Measurements from ENCODE around the gene ACAN. TPM values are rescaled to one million over a fixed set of nuclear protein-coding genes. Genes with fewer than 3 reads are reported as not detected.

The ACAN gene
- total RNA-seq, 2 experiments from 2014 or later = not detected

DNA sequence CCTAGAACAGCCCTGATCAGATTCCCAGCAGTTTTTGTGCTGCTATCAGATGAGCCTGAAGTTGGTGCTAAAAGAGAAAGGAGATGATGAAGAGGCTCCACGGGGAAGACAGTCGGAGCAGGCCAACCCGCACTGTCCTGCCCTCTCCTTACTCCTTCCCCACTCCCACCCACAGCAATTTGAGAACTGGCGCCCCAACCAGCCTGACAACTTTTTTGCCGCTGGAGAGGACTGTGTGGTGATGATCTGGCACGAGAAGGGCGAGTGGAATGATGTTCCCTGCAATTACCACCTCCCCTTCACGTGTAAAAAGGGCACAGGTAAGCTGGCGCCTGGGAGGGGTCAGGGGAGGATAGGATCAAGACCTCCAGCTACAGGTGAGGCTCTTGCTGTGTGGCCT lies 69.5 kb downstream of the ACAN start:
- POLR2A ChIA-PET = interaction anchor here (0.6 kb wide), 2 partner anchors 9 to 207 kb away, joined by 4 read pairs; no protein-coding TSS in a partner anchor

GRCh38 chr15:88873786-88874185 lies 70.5 kb downstream of the ACAN start:
- CTCF ChIA-PET = no interaction called here
- POLR2A ChIA-PET = no interaction called here

More for the DNA sequence above, 69.5 kb downstream of the ACAN start:
- CTCF ChIA-PET = no interaction called here

- CTCF ChIA-PET = no interaction called here
- POLR2A ChIA-PET = no interaction called here
These were observed 71.0 kb downstream of the ACAN start for GRCh38 chr15:88874275-88874674.

DNA sequence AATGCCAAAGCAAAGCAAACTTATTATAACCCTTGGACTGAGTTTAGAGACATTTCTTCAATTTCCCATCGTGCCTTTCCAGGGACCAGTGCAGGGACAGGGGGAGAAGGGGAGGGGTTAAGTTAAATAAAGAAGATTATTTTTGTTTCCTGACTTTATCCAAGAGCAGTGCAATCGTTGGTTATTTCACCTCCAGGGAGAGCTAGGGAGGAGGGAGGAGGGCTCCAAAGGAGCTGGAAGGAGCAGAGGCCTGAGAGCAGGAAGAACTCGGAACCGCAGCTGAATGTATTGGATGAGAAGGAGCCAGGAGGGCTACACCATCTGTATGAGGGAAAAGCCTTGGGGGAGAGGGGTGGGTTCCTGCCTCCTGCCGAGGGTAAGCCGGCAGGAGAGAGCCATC lies 71.4 kb downstream of the ACAN start:
- ChIA-PET POLR2A (no interaction called here), CTCF (no interaction called here)

- ChIA-PET POLR2A (no interaction called here), CTCF (no interaction called here)
These were observed 73.3 kb downstream of the ACAN start for GRCh38 chr15:88876573-88876972.

GRCh38 chr15:88877415-88877814 lies 74.2 kb downstream of the ACAN start:
- ChIA-PET POLR2A (no interaction called here), CTCF (no interaction called here)

GRCh38 chr15:88877906-88878305 lies 74.7 kb downstream of the ACAN start:
- POLR2A ChIA-PET = no interaction called here
- CTCF ChIA-PET = no interaction called here

GRCh38 chr15:88878720-88879184 lies 75.5 kb downstream of the ACAN start:
- ChIA-PET CTCF (interaction anchor here (1.2 to 1.4 kb wide), 2 partner anchors 10 to 76 kb away, joined by 3 to 4 read pairs; partner anchors contain the start of gene ACAN), POLR2A (no interaction called here)

DNA sequence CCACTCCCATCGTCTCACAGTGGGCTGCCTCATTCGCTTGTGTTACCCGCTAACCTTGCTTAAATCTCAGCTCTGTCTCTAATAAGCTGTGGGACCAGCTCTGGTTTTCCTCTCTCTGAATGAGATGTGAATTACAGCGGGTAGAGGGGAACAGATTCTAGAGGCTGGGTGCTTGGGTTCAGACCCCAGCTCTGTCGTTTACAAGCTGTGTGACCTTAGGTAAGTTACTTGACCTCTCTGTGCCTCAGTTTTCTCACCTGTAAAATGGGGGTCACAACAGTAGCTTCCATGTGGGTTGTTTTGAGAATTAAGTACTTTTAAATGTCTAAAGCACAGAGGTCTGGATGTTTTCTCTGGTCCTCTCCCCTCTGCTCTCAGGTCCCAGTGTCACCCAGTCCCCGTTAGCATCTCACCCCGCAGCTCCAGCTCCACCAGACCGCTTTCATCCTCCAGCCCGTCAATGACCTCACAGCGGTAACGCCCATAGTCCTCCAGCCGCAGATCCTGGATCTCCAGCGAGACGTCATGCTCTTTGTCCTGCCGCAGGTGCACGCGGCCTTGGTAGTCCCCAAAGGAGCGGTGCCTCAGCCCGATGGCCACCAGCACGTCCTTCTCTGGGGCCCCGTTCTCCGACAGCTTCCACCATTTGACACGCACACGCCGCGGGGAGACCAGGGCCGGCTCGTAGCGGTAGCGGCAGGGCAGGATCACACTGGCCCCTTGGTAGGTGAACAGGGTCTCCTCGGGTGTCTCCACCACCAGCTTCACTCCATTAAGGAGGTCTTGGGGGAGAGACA lies 77.9 kb downstream of the ACAN start:
- POLR2A ChIA-PET = no interaction called here

GRCh38 chr15:88881775-88882174 lies 78.5 kb downstream of the ACAN start:
- POLR2A ChIA-PET = no interaction called here
- CTCF ChIA-PET = no interaction called here

More for the DNA sequence above, 77.9 kb downstream of the ACAN start:
- CTCF ChIA-PET = no interaction called here

DNA sequence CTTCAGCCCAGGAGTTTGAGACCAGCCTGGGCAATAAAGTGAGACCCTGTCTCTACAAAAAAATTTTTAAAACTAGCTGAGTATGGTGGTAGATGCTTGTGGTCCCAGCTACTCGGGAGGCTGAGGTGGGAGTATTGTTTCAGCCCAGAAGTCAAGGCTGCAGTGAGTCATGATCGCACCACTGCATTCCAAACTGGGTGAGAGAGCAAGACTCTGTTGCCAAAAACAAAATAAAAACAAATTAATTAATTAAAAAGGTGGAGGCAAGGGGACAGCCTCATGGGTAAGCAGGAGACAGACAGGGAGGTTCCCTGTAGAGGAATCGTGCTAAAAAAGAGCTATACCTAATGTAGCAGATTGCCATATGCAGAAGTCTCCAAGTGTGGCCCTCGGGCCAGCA lies 79.5 kb downstream of the ACAN start:
- ChIA-PET CTCF (interaction anchor here (0.7 to 1.0 kb wide), 2 partner anchors 12 to 22 kb away, joined by 3 read pairs; no protein-coding TSS in a partner anchor), POLR2A (no interaction called here)

GRCh38 chr15:88887068-88887580 lies 83.9 kb downstream of the ACAN start:
- ChIA-PET POLR2A (no interaction called here), CTCF (no interaction called here)

DNA sequence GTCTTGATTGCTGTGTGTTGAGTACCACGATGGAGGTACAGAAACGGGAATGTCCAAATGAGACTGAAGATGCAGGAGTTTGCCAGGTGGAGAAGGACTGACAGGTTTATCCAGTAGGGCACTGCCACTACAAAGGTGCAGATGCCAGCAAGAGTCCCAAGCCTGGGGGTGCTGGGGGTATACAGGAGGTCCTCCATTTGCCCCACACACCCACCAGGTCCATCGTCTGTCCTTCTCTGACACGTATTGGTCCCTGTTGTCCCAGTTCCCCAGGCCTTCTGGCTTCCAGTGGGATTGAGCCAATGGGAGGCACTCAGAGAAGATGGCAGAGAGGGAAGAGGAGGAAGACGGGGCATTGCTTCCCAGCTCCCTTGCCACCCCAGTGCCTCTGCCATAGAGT lies 85.5 kb downstream of the ACAN start:
- POLR2A ChIA-PET = no interaction called here
- CTCF ChIA-PET = interaction anchor here (0.6 to 1.3 kb wide), 3 partner anchors 10 to 45 kb away, joined by 3 read pairs; no protein-coding TSS in a partner anchor

- ChIA-PET POLR2A (no interaction called here), CTCF (no interaction called here)
These were observed 87.3 kb downstream of the ACAN start for GRCh38 chr15:88890495-88890894.

DNA sequence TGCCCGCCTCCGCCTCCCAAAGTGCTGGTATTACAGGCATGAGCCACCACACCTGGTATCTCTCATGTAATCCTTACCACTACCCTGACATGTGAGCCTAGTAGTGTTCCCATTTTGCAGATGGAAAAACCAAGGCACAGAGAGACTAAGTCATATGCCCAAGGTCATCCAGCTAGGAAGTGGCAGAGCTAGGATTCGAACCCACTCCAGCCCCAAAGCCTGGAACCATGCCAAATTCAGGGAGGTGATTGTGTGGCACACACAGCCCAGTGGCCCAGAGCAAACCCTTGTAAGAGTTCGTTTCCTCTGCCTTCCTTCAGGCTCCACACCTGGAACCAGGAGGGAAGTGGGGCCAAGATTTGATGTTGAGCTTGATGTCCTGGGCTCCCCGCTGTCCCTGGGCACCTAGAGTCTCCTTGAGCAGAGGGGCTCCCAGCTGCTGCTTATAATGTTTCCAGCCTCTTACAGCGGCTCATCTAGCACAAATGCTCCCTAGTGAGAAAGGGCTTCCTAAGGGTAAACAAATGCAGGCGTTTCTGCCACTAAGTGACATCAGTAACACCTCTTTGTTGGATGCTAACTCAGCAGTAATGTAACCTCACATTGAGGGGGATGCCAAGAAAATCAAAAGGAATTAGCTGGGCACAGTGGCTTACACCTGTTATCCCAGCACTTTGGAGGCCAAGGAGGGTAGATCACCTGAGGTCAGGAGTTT lies 88.5 kb downstream of the ACAN start:
- ChIA-PET CTCF (interaction anchor here (0.7 to 0.8 kb wide), 3 partner anchors 13 to 122 kb away, joined by 3 read pairs; no protein-coding TSS in a partner anchor), POLR2A (no interaction called here)

DNA sequence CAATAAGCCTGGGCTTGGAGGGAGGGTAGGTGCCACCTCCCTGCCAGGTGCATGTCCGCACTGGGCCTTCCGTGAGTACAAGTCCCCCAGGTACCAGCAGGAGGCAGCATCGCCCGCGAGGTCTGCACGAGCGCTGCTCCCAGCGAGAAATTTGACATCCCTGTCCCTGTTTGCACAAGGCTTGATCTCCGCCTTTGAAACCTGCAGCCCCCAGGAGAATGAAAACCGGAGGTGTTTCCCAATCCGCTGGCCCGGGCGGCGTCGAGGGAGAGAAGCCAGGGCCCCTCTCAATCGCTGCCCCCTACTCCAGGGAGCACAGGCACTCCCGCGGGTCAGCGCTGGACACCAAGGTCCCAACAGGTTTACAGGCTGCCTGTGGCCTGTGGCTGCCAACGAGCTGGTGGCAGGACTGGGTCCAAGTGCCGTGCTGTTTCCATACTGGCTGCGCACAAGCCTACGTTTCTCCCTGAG lies 91.1 kb downstream of the ACAN start:
- ChIA-PET CTCF (interaction anchor here (0.8 to 3.7 kb wide), 4 partner anchors 11 to 283 kb away, joined by 3 to 18 read pairs (median 3); no protein-coding TSS in a partner anchor), POLR2A (interaction anchor here (0.7 to 1.1 kb wide), 2 partner anchors 193 to 256 kb away, joined by 3 read pairs; partner anchors contain the start of gene ISG20)

DNA sequence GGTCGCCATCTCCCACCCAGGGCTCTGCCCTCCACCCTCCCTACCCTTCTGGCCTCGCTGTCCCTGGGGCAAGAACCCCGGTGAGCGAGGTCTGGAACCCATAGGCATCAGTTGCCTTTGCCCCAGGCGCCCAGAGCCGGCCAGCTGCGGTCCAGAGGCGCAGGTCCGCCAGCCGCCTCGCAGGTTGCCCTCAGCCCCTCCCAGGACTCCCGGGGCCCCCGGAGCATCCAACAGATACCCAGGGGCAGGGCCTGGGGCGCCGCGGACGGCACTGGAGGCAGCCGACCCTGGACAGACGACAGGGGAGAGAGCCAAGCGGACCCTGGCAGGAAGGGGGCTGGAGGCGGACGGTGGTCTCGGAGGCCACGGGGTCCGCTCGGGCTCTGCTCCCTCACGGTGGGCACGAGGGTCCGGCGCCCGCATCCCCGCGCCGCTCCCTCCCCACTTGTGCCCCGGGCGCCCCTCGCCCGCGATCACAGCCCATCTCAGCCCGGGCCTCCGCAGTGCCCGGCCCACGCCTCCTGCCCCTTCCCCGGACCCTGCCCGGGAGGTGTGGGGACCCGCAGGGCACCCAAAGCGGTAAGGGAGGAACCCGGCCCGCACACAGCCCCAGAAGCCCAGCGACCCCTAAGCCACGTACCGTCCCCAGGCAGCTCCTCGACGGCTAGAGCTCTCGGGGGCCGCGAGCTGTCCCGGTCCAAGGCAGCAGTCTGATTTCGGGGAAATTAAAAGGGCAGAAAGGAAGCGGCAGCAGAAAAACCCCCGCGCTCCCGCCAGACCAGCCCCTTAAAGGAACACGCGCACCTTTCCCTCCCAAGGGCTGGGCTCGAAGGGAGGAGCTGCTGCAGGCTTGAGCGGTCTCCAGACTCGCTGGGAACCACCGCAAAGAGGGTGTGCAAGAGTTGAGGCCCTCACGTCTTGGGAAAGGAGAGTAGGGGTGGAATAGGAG lies 91.9 kb downstream of the ACAN start, which contains the start of gene HAPLN3:
HAPLN3 (minus strand) TSS at position 726 of the 949 bp plus-strand sequence. CDS start 8,246 bp downstream, outside the sequence.
- CTCF ChIA-PET = interaction anchor here (0.6 to 3.7 kb wide), 9 partner anchors 10 to 282 kb away, joined by 3 to 18 read pairs (median 3); no protein-coding TSS in a partner anchor
- POLR2A ChIA-PET = interaction anchor here (0.7 to 1.1 kb wide), 2 partner anchors 20 to 256 kb away, joined by 3 to 10 read pairs; partner anchors contain the start of gene ISG20

DNA sequence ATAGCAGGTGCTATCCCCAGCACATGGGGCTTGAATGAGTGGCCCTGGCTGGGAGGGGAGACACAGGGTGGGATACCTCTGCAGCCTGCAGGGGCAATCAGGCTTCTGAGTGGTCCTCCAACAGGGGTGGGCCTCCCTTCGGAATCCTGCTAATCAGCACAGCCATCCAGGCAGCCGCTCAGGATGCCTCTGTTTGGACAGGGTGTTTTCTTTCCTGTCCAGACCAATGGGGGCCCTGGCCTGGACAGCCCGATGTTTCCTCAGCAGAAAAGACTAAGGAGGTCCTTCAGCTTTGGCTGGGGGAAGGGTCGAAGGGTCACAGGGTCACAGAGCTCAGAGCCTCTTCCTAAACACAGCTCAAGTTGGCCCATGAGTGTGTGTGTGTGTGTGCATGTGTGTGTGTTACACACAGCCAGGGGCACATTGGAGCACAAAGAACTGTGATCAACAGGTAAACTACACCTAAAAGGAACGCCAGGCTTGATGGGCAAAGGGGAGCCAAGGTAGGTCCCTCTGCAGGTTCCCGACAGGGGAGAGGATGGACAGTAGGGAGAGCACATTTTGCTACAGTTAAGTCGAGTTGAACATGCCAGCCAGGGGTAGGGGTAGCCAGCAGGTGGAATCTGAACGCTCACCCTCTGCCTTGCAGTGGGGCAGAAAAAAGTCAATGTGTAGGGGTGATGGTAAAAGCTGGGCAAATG lies 93.2 kb downstream of the ACAN start:
- CTCF ChIA-PET = interaction anchor here (0.6 to 3.7 kb wide), 3 partner anchors 9 to 374 kb away, joined by 3 to 18 read pairs (median 4); no protein-coding TSS in a partner anchor
- POLR2A ChIA-PET = interaction anchor here (0.7 kb wide), 1 partner anchor 19 kb away, joined by 10 read pairs; no protein-coding TSS in a partner anchor
